22Rv1 (cell line): Measurements from ENCODE around the gene AK1.

Source experiments
- CTCF ChIP-seq: fragments of 450-650 bp; IDR thresholded peaks from 2 replicates; pipeline ENCODE4 v1.5.1; 2017; ENCODE audit warnings: mild to moderate bottlenecking
- ZFX ChIP-seq: fragments of 450-650 bp; IDR thresholded peaks from 2 replicates; pipeline ENCODE4 v1.6.1; 2017; ENCODE audit warnings: antibody characterized with exemption, borderline replicate concordance

DNA sequence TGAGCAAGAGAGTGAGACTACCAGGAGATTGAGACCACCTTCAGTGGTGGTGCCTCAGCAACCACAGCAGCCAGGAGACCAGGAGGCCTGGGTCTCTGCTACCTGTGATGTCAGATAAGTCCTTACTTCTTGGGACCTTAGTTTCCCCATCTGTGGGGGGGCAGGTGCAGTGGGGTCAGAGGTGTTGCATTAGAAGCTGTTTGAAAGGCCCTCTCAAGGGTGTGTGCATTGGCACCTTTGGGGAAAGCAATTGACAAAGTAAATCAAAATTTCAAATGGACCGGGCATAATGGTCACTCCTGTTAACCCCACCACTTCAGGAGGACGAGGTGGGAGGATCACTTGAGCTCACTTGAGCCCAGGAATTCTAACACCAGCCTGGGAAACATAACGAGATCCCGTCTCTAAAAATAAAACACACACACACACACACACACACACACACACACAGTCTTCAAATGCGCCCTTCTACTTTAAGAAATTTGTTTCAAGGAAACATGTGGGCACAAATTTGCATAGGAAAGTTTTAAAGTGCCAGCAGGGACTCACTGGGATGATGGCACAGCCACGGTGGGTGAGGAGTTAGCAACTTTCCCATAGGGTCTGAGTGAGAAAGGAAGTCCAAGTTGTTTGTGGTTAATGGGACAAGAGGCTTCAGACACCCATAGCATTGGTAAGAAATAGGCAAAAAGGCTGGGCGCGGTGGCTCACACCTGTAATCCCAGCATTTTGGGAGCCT is 1.3 kb upstream of the AK1 start:
- TF ChIP-seq CTCF = no peak
- TF ChIP-seq ZFX = no peak
